ENCODE data around the gene HOXA4. TPM values are rescaled to one million over a fixed set of nuclear protein-coding genes. Genes with fewer than 3 reads are reported as not detected.

HOXA4 gene
- total RNA-seq, 2 donors from 2014 or later = 0.55 TPM; not detected in 1

DNA sequence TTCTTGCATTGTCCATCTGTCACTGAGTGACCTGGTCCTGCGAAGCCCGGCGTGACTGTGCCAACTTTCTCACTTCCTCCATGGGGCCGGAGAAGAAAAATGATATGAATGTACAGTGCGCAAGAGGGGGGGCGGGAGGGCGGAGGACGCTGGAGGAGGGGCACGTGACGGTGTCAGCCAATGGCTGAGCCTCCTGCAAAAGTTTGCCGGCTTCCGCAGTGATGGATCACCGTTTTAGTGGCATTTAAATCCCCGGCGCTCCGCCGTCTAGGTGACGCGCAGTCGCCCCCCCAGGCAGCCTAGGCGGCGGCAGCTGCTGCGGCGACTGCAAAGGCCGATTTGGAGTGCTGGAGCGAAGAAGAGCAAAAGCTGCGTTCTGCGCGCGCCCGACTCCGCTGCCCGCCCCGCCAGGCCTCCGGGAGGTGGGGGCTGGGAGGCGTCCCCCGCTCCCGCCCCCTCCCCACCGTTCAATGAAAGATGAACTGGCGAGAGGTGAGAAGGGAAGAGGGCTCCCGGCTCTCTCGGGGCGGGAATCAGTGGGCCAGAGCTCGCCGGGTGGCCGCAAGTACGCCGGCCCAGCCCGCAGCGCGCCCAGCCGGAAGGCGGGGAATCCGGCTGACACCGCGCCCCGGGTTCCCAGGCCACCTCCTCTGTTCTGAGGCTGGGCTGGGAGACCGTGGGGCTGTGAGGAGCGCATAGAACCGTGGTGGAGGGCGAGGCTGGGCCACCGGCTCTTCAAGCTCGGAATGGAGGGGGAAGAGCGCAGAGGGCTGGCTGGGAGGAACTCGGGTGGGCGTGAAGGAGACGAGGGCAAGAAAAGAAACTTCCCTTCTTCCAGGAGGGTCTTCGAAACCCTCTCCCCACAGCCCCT is 34.4 kb downstream of the HOXA4 start, which contains the start of gene HOXA1:
HOXA1 (minus strand) TSS at position 104 of the 871 bp plus-strand sequence; CDS start at position 16, 88 bp downstream.
- H3K4me1 Mint-ChIP-seq (ENCODE audit: low read depth in 2 of 2) = peaks cover 28 to 50% of the 10 kb centered on the region in 2 donors
- H3K27me3 Mint-ChIP-seq = peaks cover 38 to 50% of the 10 kb centered on the region in 2 donors
- H3K36me3 Mint-ChIP-seq = peaks cover 14% of the 10 kb centered on the region
- ATAC-seq = peak; percentile 90 to 92
- H3K27ac Mint-ChIP-seq = peak within 1 kb of the TSS; percentile 63 to 84
- peak within 1 kb of the TSS; percentile 87 for H3K4me3 Mint-ChIP-seq
- no peaks in the 10 kb centered on the region for H3K9me3 Mint-ChIP-seq
- DNase-seq (ENCODE audit: low spot score) = peak; percentile 89

DNA sequence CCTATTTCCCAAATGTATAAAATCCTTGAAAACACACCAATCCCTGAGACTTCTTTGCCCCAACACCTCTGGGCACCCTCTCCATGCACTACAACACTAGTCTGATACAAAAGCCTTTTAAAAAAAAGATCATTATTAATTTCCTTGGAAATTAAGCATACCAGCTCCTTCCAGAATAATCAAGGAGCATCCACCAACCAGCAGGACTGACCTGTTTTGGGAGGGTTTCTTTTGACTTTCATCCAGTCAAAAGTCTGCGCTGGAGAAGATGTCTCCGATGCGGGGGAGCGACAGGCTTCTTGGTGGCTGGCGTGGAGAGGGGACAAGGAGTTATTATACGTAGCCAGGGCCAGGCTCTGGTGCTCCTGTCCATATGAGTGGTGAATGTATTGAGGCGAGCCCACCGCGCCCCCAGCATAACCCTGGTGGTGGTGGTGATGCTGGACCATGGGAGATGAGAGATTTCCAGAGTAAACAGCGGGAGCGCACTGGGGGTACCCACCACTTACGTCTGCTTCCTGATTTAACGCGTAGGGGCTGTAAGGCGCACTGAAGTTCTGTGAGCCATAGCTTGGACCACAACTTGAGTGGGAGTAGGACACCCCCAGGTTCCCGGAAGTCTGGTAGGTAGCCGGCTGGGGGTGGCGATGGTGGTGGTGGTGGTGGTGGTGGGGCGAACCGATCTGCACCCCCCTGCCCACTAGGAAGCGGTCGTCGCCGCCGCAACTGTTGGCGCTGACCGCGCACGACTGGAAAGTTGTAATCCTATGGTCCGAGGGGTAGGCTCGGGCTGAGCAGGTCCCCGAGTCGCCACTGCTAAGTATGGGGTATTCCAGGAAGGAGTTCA is 35.3 kb downstream of the HOXA4 start:
- Mint-ChIP-seq H3K4me1 (ENCODE audit: low read depth in 2 of 2) (peaks cover 28 to 50% of the 10 kb centered on the region in 2 donors), H3K27ac (peak overlapping the region; percentile 63 to 84), H3K4me3 (peak overlapping the region; percentile 87), H3K9me3 (no peaks in the 10 kb centered on the region), H3K36me3 (peaks cover 9% of the 10 kb centered on the region), H3K27me3 (peaks cover 46 to 53% of the 10 kb centered on the region in 2 donors)
- DNase-seq (ENCODE audit: low spot score) = no peak
- ATAC-seq = peak; percentile 25 to 57

DNA sequence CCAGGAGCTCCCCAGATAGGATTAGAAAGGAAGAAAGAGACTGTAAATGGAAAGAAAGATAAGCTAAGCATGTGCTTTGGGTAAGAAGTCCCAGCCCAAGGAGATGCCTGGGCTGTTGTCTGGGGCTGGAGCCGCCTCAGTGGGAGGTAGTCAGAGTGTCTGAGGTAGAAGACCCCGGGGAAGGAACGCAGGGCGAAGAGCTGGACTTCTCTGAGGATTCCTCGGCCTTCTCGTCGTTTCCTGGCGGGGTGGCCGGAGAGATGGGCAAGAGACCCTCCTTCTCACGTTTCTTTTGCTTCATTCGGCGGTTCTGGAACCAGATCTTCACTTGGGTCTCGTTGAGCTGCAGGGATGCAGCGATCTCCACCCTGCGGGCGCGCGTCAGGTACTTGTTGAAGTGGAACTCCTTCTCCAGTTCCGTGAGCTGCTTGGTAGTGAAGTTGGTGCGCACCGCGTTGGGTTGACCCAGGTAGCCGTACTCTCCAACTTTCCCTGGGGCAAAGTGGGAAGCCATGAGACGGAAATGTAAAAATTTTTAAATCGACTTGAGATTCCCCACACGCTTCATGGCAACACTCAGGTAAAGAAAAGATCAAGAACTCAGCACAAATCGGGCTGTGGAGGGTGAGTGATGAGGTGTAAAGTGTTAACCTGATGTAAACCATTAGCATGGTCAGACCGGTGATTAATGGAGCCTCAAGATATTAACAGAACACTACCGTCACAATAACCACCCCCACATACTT is 36.1 kb downstream of the HOXA4 start:
- Mint-ChIP-seq H3K9me3 (no peaks in the 10 kb centered on the region), H3K36me3 (peaks cover 2% of the 10 kb centered on the region), H3K27me3 (peaks cover 48 to 53% of the 10 kb centered on the region in 2 donors), H3K4me3 (peak overlapping the region; percentile 87), H3K27ac (no peak overlapping the region), H3K4me1 (ENCODE audit: low read depth in 2 of 2) (peaks cover 28 to 46% of the 10 kb centered on the region in 2 donors)
- DNase-seq (ENCODE audit: low spot score) = no peak
- ATAC-seq = no peak

DNA sequence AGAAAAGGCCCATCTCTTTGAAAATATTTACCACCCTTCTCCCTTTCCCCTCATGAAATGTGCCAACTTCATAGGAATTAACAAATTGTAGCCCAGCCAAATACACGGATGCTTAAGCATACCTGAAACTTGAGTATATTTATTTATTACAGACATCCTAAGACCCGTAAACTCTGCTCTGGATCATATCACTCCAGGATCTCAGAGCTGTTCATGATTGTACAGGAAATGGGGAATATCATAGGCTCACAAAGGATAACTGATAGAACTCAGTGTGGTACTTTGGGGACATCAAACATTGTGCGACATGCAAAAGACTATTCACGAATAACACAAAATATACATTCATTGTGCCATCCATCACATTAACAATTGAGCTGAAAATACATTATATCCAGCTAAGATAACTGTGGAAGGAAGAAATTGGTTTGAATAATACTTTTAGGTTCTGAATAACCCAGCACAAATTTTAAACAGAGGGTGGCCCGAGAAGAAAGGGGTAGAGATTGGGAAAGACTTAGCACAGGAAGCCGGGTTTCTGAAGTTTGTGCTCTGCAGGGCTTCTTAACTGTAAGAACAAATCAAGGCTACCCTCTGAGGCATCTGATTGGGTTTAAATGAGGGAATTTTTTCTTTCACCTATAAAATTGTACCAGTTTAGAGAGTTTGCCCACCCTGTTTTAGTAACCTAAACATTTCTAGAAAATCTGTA is 37.2 kb downstream of the HOXA4 start:
- no peak overlapping the region for H3K4me3 Mint-ChIP-seq
- no peaks in the 10 kb centered on the region for H3K9me3 Mint-ChIP-seq
- DNase-seq (ENCODE audit: low spot score) = no peak
- peaks cover 21 to 37% of the 10 kb centered on the region in 2 donors for H3K4me1 Mint-ChIP-seq (ENCODE audit: low read depth in 2 of 2)
- no peaks in the 10 kb centered on the region for H3K36me3 Mint-ChIP-seq
- no peak overlapping the region for H3K27ac Mint-ChIP-seq
- peaks cover 50 to 56% of the 10 kb centered on the region in 2 donors for H3K27me3 Mint-ChIP-seq
- no peak for ATAC-seq

DNA sequence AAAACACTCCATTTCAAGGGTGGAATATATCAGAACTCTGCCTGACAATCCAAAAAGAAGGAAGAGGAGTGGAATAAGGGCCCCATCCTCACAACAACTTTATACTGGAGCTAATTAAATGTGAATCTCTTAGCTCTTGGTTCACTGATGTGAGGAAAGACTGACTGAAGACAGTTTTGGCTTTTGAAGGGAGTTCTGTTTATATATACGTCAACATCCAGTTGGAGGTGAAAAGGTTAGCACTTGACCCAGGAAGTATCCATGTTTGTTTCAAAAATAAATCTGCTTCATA is 37.8 kb downstream of the HOXA4 start:
- DNase-seq (ENCODE audit: low spot score) (no peak), ATAC-seq (no peak)
- Mint-ChIP-seq H3K27me3 (peaks cover 48 to 56% of the 10 kb centered on the region in 2 donors), H3K27ac (no peak overlapping the region), H3K36me3 (no peaks in the 10 kb centered on the region), H3K4me3 (no peak overlapping the region), H3K4me1 (ENCODE audit: low read depth in 2 of 2) (peaks cover 15 to 33% of the 10 kb centered on the region in 2 donors), H3K9me3 (no peaks in the 10 kb centered on the region)

DNA sequence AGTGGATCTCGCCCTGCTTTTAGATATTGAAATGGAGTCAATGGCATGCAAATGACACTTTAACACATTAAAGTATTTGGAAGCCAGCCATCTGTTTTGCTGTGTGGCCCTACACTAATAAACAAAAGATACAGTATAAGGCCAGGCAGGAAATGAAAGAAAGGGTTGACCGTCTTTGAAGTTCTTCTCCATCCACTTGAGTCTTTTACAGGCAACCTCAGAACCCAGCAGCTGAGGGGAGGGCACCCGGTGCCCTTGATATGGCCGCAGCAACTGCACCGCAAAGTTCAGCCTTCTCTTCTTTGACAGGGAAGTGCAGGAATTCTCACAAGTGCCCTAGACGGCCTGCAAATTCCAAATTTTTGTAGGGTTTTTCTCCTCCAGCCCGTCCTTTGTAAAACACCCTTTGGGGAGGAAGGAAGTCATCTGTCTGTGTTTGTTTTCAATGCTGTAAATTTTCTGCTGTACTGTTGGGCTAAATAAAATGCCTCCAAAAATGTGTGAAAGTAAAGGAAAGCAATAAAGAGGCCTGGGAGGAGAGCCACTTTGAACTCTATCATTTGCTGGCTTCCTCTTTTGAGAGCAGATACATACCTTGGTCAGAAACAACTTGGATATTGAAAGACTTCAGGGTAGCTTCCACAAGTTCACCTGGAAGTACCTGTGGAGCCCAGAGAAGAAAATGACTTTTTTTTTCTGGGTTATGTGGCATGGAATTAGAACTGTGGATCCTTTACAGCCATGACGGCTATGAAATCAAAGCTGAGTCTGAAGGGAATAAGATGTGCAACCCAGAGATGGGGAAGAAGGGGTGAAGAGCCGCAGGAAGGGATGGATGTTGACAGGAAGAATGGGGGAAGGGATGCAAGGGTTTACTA is 38.4 kb downstream of the HOXA4 start:
- H3K4me3 Mint-ChIP-seq = no peak overlapping the region
- peaks cover 51 to 62% of the 10 kb centered on the region in 2 donors for H3K27me3 Mint-ChIP-seq
- no peaks in the 10 kb centered on the region for H3K9me3 Mint-ChIP-seq
- H3K4me1 Mint-ChIP-seq (ENCODE audit: low read depth in 2 of 2) = peaks cover 9 to 32% of the 10 kb centered on the region in 2 donors
- ATAC-seq (no peak), DNase-seq (ENCODE audit: low spot score) (no peak)
- no peak overlapping the region for H3K27ac Mint-ChIP-seq
- H3K36me3 Mint-ChIP-seq = peaks cover 4% of the 10 kb centered on the region

DNA sequence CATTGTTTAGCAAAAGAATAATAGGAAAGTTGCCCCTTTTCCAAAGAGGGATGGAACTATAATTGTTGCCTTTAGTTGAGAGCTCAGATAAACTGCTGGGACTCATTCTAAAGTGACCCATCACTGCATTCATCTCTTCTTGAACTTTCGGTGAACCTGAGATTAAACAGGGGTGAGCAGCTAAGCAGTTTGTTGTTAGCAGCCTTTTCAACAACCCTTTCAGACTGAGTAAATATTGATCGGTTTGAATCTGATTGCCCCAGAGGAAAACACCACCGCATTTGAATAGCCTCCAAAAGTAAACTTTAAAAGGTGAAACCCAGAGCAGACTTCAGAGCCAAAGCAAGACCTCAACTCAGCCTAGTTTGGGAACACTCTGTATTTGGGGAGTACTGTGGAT is 39.5 kb downstream of the HOXA4 start:
- H3K36me3 Mint-ChIP-seq = peaks cover 4% of the 10 kb centered on the region
- H3K4me1 Mint-ChIP-seq (ENCODE audit: low read depth in 2 of 2) = peaks cover 7 to 29% of the 10 kb centered on the region in 2 donors
- H3K4me3 Mint-ChIP-seq = no peak overlapping the region
- ATAC-seq (no peak), DNase-seq (ENCODE audit: low spot score) (no peak)
- peaks cover 52 to 64% of the 10 kb centered on the region in 2 donors for H3K27me3 Mint-ChIP-seq
- no peaks in the 10 kb centered on the region for H3K9me3 Mint-ChIP-seq
- no peak overlapping the region for H3K27ac Mint-ChIP-seq

DNA sequence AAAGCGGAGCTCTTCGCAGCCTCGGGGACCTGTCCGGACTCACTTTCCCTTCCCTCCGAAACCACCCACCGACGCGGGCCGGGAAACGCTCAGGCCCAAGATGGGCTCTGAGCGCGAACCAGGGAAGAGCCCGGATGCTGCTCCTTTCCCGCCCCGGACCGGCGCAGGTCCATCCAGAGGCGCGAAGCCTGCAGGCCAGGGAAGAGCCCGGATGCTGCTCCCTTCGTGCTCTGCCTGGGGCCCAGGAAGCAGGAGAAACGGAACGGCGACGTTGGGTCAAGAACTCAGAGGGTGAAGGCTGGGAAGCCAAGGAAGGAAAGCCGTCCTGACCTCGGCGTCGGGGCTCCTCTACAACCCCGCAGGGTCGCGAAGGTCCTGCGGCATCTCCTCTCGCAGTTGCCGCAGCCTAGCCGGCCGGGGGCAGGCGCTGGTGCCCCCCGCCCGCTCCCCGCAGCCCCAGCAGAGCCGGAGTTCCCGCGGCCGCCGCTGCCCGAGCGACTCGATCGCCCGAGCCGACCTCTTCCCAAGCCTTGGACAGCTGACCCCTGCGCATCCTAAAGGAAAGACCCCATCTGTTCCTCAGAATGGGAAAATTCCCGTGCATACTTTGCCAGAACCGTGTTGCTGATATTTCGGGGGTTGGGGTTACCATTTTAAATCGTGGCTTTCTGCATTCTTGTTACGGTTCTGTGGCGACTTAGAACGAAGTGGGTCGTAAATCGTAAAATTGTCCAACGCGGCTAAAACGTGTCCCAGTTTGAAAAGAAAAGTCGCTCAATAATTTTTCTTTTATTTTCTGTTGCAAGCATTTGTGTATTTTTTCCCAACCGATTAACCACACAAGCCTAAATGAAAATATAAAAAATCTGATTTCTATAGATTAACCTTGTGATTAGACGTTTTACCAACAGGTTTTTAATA is 42.3 kb downstream of the HOXA4 start:
- Mint-ChIP-seq H3K4me3 (no peak overlapping the region), H3K4me1 (ENCODE audit: low read depth in 2 of 2) (peaks cover 0 to 12% of the 10 kb centered on the region in 2 donors), H3K27me3 (peaks cover 44 to 53% of the 10 kb centered on the region in 2 donors), H3K9me3 (no peaks in the 10 kb centered on the region), H3K36me3 (peaks cover 4% of the 10 kb centered on the region), H3K27ac (no peak overlapping the region)
- DNase-seq (ENCODE audit: low spot score) (no peak), ATAC-seq (peak in 1 of 2 donors; percentile 15)

DNA sequence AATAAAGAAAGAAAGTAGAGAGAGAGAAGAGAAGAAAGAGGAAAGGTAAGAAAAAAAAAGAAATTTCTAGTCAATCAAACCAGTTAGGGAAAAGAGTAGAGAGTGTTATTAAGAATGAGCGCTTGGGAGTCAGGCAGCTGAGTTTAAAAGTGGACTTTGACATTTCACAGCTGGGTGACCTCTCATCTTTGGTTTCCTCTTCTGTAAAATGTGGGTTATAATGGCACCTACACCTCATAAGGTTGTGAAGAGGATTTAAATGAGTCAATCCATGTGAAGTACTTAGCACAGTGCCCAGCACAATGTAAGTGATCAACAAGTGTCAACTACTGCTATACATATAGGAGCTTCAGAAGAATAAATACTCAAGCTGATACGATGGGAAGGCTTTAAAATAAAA is 46.9 kb downstream of the HOXA4 start:
- peaks cover 8 to 11% of the 10 kb centered on the region in 2 donors for H3K27me3 Mint-ChIP-seq
- H3K9me3 Mint-ChIP-seq = no peaks in the 10 kb centered on the region
- peaks cover 4% of the 10 kb centered on the region for H3K36me3 Mint-ChIP-seq
- ATAC-seq (peak in 1 of 2 donors; percentile 77), DNase-seq (ENCODE audit: low spot score) (no peak)
- H3K4me3 Mint-ChIP-seq = no peak overlapping the region
- H3K4me1 Mint-ChIP-seq (ENCODE audit: low read depth in 2 of 2) = peaks cover 0 to 12% of the 10 kb centered on the region in 2 donors
- no peak overlapping the region for H3K27ac Mint-ChIP-seq

DNA sequence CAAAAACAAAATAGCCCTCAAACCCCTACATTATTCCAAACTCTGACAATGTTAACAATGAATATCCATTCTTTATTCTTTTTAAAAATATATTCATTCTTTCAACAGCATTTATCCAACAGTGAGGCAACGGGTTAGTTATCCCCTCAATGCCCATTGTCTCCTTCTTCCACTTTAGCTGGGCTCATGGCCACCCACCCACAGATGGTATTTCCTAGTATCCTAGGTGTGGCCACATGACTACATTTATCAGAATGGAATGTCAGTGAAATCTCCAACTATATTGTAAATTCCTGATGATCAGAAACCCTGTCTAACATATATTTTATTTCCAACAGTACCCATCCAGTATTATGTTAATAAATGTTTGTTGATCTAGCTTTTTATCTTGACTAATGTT is 48.4 kb downstream of the HOXA4 start:
- no peak for ATAC-seq
- no peaks in the 10 kb centered on the region for H3K9me3 Mint-ChIP-seq
- no peak overlapping the region for H3K27ac Mint-ChIP-seq
- H3K4me3 Mint-ChIP-seq = no peak overlapping the region
- peaks cover 3 to 4% of the 10 kb centered on the region in 2 donors for H3K27me3 Mint-ChIP-seq
- no peaks in the 10 kb centered on the region for H3K36me3 Mint-ChIP-seq
- H3K4me1 Mint-ChIP-seq (ENCODE audit: low read depth in 2 of 2) = peaks cover 0 to 8% of the 10 kb centered on the region in 2 donors
- DNase-seq (ENCODE audit: low spot score) = no peak

DNA sequence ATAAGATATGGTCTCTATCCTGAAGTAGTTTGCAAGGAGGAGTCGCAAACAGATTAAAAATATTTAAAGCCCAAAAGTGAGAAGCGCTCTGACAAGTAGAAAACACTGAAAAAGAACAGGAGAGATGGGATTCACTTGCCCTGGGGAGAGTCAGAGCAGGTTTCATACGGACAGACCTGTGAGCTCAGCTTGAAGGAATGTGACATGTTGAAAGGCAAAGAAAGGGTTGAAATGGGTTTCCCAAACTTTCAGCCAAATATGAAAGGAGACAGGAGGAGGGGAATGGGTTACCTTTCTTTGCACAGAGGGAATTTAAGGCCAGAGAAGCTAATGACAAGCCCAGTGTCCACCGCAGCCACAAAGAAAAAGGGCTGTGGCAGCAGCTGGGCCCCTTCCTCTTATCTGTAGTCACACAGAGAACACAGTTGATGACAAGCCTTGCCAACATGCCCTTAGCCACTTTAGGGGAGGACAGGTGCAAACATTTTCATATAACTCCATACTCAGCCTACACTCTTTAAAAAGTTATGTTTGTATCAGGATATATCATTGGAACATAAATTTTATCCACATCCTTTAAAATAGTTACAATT is 49.6 kb downstream of the HOXA4 start:
- Mint-ChIP-seq H3K4me1 (ENCODE audit: low read depth in 2 of 2) (peaks cover 0 to 8% of the 10 kb centered on the region in 2 donors), H3K4me3 (no peak overlapping the region), H3K27ac (no peak overlapping the region), H3K27me3 (peaks cover 0 to 1% of the 10 kb centered on the region in 2 donors), H3K36me3 (no peaks in the 10 kb centered on the region), H3K9me3 (no peaks in the 10 kb centered on the region)
- no peak for ATAC-seq
- no peak for DNase-seq (ENCODE audit: low spot score)

All from natural killer cell treated with Interleukin-12 subunit alpha and Interleukin-12 subunit beta and Interleukin-15 and Interleukin-18, amount 100 ng/mL, for 72 hours (primary cell).